GM18508 (cell line): ENCODE measurements around the gene VEGFD.

Experiments
- ATAC-seq: cut with Tn5 transposase; IDR thresholded peaks from one replicate; pipeline ENCODE4 v1.9.1; 2021; ENCODE audit warnings: moderate number of reproducible peaks; ENCODE audit not compliant: insufficient read depth, unreplicated experiment

VEGFD gene

DNA sequence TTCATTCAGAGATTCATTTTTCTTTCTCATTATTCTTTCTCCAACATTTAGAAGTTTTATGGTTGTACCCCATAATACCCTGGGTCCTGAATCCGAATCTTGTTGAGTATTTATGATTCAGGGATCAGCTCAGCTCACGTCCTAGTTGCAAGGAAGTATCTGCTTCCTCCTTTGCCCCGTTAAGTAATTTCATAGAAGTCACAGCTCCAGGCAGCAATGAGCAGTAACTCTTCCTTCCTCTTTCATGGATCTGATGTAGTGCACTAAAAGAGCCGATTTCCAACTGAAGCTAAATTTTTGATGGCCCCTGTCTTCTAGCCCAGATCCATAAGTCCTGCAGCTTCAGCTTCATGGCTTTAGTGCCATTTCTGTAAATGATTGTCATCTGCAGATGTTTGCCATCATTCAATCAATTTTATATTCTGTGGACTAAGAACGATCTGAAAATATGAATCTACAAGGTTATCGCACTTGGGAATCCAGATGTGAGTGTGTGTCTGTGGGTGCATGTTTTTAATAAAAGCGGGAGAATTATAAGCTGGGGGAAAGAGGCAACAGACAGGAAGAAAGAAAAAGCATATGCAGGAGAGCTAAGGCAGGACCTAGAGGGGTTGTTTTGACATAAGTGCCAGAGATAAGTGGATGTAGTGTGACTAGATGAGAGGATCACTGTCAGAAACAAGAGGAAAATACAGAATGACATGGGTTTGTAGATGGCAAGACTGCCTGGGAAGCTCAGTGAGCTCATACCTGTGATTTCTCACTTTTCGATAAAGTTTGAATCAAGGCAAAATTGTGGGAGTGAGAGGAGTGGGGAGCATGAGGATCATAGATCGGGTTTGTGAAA is 17.5 kb downstream of the VEGFD start:
- ATAC-seq, result no peak

DNA sequence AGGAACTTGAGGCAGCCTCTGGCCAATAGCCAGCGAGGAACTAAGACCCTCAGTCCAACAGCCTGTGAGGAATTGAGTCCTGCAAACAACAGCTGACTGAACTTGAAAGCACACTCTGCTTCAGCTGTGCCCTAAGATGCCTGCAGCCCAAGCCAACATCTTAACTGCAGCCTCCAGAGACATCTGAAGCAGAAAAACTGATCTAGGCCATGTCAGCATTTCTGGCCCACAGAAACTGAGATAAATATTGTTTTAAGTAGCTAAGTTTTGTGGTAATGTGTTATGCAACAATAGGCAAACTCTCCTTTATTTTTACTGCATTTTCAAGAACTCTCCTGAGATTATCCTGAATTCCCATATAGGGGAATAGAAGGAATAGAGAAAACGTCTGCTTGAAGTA is 24.5 kb downstream of the VEGFD start:
- ATAC-seq, result no peak

DNA sequence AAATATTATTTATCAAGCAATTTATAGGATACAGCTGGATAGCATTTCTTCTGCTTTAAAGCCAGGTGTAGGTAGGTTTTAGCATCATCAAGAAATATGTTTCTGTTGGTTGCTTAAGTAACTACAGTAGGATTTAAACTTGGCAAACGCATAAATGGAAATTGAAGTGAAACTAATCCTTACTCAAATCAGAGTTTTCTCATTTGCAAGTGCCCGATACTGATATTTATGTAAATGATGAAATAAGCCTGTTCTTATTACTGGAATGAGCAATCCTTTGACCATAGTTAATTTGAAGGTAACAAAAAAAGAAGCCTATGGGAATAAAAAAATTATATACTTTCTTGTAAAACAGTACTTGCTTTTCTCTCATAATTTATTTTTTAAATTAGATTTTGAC is 25.7 kb downstream of the VEGFD start:
- ATAC-seq, result no peak

DNA sequence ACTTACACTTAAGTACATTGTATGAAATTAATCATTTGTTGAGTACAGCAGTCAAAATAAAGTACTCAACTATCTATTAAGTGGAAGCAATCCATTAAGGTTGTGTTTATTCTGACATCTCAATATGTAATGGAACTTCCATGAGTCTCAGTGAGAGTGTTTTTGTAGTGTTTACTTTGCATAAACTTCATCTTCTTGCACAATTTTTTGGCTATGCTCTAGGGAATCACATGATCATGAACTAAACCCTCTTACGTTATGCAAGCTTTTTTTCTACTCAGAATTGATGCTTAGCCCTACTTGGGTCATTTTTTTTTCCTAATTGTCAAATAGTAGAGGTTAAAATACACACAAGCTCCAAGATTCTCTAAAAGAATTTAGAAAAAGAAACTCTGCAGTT is 27.8 kb downstream of the VEGFD start:
- no peak for ATAC-seq

DNA sequence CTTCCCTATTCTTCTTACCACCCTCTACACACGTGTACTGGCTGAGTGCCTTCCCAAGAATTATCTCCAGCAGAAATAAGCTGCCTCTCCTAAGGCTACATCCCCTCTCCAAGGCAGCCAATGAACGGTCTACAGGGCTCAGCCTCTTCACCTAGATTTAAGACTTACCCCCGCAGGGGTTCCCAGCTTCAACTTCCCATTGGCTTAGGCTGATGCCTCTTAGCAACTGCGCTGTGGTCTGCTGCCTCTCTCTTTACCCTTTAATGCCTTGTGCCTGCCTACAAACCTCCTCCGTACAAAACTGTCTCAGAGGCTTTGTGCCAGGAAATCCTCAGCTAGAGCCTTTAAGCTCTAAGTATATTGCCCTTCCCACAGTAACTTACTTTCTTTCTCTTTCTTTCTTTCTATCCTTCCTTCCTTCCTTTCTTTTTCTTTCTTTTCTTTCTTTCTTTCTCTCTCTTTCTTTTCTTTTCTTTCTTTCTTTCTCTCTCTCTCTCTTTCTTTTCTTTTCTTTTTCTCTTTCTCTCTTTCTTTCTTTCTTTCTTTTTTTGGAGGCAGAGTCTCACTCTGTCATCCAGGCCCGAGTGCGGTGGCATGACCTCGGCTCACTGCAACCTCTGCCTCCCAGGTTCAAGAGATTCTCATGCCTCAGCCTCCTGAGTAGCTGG is 33.8 kb downstream of the VEGFD start:
- no peak for ATAC-seq

DNA sequence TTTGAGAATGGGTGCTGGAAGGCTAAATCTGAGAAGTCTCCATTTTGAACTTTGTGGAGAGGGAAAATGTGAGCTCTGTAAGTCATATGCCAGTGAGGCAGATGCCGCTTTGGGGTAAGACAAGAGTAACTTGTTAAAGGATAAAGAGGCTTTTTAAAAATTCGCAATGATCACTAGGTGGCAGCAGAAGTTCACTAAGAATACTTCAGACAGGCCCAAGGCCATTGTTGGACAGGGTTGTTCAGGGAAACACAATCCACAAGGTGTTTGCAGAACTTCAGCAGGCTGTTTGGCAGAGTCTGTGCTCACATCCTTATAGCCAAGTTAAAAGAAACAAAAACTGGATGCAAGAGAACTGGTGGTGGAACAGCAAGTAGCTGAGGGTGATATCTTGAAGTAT is 35.2 kb downstream of the VEGFD start:
- no peak for ATAC-seq

DNA sequence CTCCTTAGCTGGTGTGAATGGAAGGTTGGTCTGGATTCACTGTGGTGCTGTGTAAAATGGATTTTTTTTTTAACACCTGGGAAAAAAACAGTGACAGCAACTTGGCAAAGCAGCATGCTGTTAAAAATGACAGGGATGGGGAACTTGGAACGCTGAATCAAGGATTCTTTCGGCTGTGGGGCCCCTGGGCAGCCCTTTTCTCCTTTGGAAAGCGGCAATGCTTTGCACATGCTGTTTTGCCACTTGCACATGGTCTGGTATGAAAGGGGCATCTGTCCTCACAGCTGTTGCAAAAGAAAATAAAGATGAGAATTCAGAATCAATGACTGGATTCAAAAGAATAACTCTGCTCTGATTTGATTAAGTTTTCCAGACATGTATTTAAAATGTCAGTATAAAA is 38.2 kb downstream of the VEGFD start:
- ATAC-seq, result no peak

DNA sequence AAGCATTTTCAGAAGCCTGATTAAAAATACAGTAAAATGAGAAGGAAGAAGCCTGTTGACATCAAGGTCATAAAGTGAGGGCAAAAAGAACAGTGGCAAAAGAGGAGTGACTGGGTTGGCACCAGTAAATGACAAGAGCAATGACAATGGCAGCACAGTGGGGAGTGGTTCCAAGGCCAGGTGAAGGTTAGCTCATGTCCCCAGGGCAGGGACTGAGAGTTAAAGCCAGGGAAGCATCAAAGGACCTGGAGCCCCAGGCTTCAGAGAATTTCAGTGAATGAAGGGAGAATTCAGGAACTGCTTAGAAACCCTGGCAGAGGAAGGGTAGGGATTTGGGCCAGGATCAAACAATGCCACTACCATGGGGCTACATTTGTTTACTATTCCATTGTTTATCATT is 40.1 kb downstream of the VEGFD start:
- ATAC-seq, result no peak

DNA sequence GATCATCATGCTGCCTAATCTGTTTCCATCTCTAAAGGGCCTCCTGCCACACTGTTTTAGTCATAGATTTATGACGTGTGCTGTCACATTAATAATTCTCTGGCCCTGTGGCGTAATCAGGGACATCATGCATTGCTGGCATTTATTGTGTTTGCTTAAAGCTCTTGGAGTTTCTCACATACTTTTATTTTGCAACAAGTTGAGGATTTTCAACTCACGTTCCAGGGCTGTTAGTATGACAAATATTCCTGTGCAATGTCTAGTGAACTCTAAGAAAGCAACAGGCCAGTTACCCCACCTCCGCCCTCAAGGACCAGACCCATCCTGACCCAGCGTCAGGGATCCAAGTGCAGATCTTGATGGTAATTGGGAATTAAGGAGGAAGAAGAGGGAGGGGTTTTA is 41.1 kb downstream of the VEGFD start:
- no peak for ATAC-seq

DNA sequence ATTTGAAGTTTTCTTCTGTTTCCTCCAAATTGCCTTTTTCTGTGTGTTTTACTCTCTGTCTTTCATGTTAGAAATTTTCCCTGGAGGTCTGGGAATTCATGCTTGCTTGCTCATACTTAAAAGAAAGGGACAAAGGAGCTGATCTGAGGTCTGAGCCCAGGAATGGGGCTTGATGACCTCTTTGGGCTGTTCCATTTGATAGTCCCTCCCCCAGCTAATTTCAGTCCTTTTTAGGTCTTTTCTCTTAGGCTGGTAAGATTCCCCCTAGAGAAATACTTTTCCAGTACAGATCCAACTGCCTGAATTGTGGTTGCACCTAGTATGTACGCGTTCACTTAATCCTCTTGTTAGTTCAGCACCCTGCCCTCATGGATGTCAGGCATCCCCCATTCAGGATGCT is 43.3 kb downstream of the VEGFD start:
- ATAC-seq, result no peak

DNA sequence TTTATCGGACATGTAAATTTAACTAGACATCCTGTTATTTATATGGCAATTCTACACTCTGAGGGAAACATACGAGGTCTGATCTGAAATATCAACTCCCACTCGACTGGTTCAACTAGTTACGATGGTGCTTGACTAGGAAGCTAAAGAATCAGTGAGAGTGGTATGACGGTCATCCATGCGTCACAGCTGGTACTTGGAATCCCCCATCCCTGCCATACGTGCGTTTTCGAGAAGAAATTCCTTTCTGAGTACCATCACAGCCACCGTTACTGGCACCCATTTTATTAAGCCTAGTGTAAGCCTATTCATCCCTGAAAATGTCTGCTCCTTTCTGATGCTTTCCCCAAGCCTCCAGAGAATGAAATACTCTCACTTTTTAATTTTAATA is 48.2 kb downstream of the VEGFD start:
- ATAC-seq, result no peak

DNA sequence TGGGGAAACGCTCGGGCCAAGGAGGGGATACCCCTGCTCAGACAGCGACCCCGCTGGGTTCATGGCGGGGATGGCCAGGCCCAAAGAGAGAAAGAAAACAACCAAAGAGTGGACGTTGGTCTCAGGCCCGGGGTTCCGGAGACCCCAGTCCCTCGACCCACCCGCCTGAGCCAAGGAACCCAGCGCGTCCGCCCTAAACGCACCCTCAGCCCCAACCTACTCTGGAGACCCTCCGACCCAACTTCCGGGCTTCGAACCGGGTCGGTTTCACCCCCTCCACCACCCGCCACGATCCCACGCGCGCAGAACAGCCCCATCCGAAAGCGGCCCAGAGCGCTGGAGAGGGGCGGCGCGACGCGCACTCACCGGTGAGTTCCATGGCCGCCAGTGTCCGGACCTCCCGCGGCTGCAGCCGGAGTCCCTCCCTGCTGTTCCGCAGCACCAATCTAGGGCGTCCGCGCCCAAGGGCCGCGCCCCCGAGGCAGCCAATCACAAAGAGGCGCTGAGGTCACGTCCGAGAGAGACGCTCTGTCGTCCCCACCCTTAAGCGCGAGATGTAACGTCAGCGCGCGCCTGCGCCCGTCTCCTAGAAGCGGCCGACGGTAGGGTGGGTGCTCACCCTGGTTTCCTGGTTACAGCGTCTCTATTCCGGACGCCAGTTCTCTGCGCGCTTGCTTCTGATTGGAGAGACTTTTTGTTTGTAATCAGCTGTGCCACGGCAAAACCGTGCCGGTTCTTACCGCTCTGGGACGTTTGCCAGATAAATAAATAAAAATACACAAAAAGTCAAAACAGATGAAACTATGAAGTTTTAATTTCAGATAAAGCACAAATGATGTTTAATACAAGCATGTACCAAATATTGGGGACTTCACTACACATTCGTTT is 48.8 kb downstream of the VEGFD start, which contains the start of gene PIGA:
PIGA (minus strand) TSS at position 389 of the 888 bp plus-strand sequence. CDS start 3,593 bp downstream, outside the sequence.
- peak; percentile 86 for ATAC-seq

DNA sequence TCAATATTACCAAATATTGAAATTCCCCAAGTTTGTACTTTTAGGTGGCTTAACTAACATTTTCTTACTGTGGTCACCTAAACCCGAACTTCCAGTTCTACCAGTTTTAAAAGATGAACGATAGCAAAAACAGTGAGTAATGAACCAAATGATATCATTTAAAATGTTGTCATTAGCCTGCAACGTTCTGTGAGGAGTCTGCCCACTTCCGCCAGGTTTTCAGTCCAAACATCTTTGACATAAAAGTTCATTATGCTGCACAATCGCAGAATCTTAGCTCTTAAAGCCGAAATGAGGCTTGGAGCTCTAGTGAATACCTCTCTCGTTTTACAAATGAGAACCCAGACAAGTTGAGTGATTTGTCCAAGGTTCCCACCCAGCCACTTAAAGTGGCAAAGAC is 49.7 kb downstream of the VEGFD start:
- ATAC-seq, result no peak

DNA sequence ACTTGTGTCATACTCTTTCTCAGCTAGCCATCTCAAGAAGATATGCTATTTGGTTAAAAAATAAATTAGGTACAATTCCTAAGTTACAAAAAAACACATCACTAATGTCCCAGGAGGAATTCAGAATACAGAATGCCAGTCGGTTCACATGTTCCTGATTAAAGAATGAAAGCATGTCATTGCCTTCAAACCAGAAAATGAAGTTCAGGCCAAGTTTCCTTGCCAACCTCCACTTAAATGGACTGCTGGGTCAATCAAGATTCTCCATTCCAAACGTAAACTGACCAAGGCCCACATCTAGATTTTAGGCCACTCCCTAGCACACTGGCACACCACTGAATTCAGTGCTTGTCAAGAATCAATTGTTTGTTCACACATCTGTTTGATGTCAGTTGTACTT is 55.4 kb downstream of the VEGFD start:
- ATAC-seq, result no peak

DNA sequence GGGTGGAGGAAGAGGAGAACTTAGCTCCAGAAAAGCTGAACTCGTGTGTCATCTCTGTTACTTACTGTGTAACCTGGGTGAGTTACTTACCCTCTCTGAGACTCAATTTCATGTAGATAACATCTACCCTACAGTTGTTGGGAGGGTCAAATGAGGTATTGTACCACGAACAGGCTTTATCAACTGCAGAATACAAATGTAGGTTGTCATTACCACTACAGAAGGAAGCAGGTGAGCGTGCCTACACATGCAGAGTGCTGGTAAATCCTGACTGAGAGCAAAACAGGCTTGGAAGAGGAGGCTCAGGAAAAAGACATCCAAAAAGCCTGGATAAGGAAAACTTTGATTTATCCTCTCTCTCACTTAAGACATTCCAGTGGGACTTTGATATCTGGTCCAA is 56.1 kb downstream of the VEGFD start:
- ATAC-seq, result no peak

DNA sequence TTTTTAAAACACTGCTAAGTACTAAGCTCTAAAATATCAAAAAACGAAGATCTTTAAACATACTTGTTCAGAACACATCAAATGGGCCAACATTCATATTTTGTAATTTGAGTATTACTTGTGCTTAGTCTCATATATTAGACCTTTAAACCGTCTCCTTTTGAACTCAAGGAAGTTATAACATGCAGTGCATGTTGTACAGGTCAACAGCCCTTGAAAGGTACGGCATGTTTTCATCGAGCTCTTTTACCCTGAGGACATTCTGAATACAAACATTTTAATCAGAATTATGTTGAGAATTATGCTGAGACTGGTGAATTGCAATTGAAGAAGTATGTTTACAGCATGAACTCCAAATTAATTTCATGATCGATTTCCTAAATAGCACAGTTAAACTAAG is 61.7 kb downstream of the VEGFD start:
- ATAC-seq, result no peak

DNA sequence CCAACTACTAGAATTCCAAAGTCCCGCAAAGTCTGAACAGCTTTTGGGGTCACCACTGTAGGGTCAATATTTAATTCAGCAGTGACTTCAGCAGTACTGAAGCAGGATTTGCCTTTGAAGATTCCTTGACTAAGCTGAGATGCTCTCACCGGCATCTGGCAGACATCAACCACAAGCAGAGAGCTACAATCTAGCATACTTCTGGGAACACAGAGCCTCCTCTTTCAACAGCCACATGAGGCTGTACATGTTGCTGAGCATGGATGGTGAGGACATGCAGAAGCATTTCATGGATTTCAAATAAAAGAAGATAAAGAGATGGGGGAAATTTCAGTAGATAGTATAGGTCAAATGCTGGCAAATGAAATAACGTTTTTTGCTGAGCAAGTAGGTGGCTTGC is 62.1 kb downstream of the VEGFD start:
- no peak for ATAC-seq

DNA sequence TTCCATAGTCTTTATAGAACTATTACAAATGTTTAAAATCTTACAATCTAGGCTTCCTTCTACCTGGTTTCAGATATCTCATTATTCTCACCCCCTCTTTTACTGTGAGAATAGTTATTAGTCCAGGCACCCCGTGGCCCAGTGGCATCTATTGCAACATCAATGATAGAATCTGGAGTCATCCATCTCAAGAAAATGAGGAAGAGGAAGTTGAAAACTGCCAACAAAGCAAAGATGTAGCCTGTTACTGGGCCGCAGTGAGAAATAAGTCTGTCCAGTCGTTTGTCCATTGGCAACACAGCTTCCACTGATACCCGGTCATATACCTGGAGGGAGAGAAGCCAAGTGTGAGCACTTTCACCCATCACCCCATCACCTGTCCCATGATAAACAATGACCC is 62.8 kb downstream of the VEGFD start:
- no peak for ATAC-seq

DNA sequence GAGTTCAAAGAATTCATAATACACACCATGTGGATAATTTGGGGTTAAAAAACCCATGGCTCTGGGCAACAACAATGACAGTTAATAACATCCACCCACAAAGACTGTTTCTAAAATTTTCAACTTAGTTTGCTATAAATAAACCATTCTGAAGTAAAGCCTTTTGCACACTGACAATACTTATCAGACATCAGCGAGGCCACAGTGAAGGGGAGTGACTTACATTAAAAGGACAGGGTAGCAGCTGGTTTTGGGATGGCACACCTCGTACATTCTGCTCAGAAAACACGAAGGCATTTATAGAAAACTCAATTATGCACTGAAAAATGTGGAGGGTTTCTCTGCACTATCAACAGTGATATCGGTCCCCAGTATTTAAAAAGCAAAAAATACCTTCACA is 63.9 kb downstream of the VEGFD start:
- ATAC-seq, result no peak

DNA sequence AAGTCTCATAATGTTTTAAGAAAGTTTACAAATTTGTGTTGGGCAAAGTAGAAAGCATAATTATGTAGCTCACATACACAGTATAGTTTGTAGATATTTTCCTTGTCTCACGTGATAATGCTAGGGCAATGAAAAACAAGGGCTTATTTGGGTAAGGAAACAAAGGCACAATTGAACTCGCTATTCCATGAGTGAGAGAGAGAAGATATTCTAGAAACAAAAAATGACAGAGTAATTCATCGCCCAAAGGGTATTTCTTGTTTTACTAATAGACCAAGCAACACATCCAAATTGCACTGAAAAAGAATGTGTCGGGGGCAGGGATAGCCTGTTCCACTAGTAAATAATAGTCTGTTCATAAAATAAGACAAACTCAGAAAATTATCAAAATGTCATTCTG is 65.1 kb downstream of the VEGFD start:
- no peak for ATAC-seq

DNA sequence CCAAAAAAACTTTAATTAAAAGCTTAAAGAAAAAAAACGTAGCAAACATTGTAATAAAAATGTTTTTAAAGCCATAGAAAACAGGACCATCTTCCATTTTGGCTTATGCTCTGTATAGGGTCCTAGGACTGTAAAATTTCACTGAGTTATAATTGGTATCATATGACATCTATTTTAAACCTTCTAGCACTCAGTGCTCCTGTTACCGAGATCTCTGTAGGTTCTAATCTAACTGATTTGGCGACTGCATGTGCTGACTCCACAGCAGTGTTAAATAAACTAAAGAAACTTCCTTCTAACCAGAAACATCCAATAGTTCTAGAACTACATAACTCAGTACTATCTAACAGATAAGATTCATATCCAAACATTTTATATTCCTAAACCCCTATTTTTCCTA is 68.7 kb downstream of the VEGFD start, which contains the start of gene ASB11:
ASB11 (minus strand) TSS at position 132 of the 400 bp plus-strand sequence; CDS start at position 97, 35 bp downstream.
- no peak for ATAC-seq
